ENCODE measurements around the gene TNFAIP8L3. TPM values are rescaled to one million over a fixed set of nuclear protein-coding genes. Genes with fewer than 3 reads are reported as not detected.

The TNFAIP8L3 gene
- total and polyA plus RNA-seq, 2 of the 4 experiments (the other 2 are of a cell fraction) = 0.29 to 0.90 TPM

GRCh38 chr15:51114437-51115119 is 19.9 kb upstream of the TNFAIP8L3 start:
- TF ChIP-seq RAD21 (IDR thresholded peaks at IDR 0.05; ENCODE audit: low read length) = no peak
- TF ChIP-seq SMC3 (IDR thresholded peaks at IDR 0.05; ENCODE audit: low read depth, low read length) = no peak
- no peak for TF ChIP-seq ELK1 (IDR thresholded peaks at IDR 0.05; ENCODE audit: borderline replicate concordance, low read depth, low read length)
- TF ChIP-seq FOS (IDR thresholded peaks at IDR 0.05; ENCODE audit: low read depth, low read length) = no peak
- no peak for TF ChIP-seq CTCF (conservative IDR thresholded peaks at IDR 0.05; ENCODE audit: low read depth, low read length)
- TF ChIP-seq MXI1 (IDR thresholded peaks at IDR 0.05; ENCODE audit: borderline replicate concordance, low read depth, low read length) = no peak
- in situ Hi-C loops (cut with MboI; ENCODE audit: low sequenced_read_pairs) = no loop called here
- H4K20me1 ChIP-seq (ENCODE audit: insufficient read depth, low read length) = no peaks in the 10 kb centered on the region
- no TSS peak for BruUV-seq (replicated peaks)
- ChIA-PET POLR2A (ENCODE audit: unreplicated experiment) (no interaction called here), CTCF (no interaction called here)
- no peak overlapping the region for H2BK5ac ChIP-seq (ENCODE audit: low read depth, low read length, poor library complexity, severe bottlenecking)
- no peak for ATAC-seq (ENCODE audit: low read depth)
- no peak overlapping the region for H3K14ac ChIP-seq (replicated peaks; ENCODE audit: low read depth, low read length)
- no peaks in the 10 kb centered on the region for H3K36me3 ChIP-seq (ENCODE audit: control insufficient read depth, insufficient read depth, low read length)
- no peak overlapping the region for H3K4me3 ChIP-seq (ENCODE audit: insufficient read depth, low read depth, low read length)
- H2BK120ac ChIP-seq (ENCODE audit: low read depth, low read length) = no peak overlapping the region
- H2BK20ac ChIP-seq (ENCODE audit: low read depth, low read length) = no peak overlapping the region
- H3K9me1 ChIP-seq (ENCODE audit: insufficient read depth, low read length) = peaks cover 7% of the 10 kb centered on the region
- H3K4ac ChIP-seq (ENCODE audit: low read depth, low read length) = no peak overlapping the region
- no peak overlapping the region for H3K56ac ChIP-seq (ENCODE audit: extremely low read depth, insufficient read depth, low read length)
- H2BK15ac ChIP-seq (ENCODE audit: low read depth, low read length) = no peak overlapping the region
- intact Hi-C loops (cut with micrococcal nuclease) = no loop called here
- no peak overlapping the region for H3K27ac ChIP-seq (ENCODE audit: insufficient read depth, low read length)
- H3K4me1 ChIP-seq (ENCODE audit: control insufficient read depth, insufficient read depth, low read length) = peaks cover 9% of the 10 kb centered on the region
- no peak overlapping the region for H3K23ac ChIP-seq (ENCODE audit: low read depth, low read length)
- 63% methylated on average over 2 of the region's 5 CpGs; no CpG with 5 or more reads in 1 of the 2 experiments for WGBS, 2 experiments (ENCODE audit: extremely low coverage in 2 of 2, insufficient read length in 1 of 2)
- H3K79me1 ChIP-seq (ENCODE audit: low read depth in 1 of 2, low read length in 2 of 2) = no peaks in the 10 kb centered on the region
- H4K91ac ChIP-seq (ENCODE audit: insufficient read depth, low read depth, low read length) = no peak overlapping the region
- no peak for DNase-seq
- dilution Hi-C loops (cut with HindIII; ENCODE audit: low sequenced_read_pairs, unreplicated experiment) = no loop called here
- no peak overlapping the region for H3K9ac ChIP-seq (ENCODE audit: low read depth, low read length)
- no peak overlapping the region for H3K18ac ChIP-seq (ENCODE audit: low read depth, low read length)
- no peak overlapping the region for H2AK9ac ChIP-seq (replicated peaks; ENCODE audit: low read depth, low read length, poor library complexity)
- no peak overlapping the region for H3K4me2 ChIP-seq (ENCODE audit: low read depth, low read length)
- H4K5ac ChIP-seq (ENCODE audit: low read depth, low read length) = no peak overlapping the region
- H4K8ac ChIP-seq (ENCODE audit: low read depth in 2 of 2, low read length in 2 of 2) = no peak overlapping the region
- H3K9me3 ChIP-seq (ENCODE audit: control insufficient read depth, insufficient read depth, low read length) = no peaks in the 10 kb centered on the region
- H3K27me3 ChIP-seq (ENCODE audit: control insufficient read depth, insufficient read depth, low read length) = no peaks in the 10 kb centered on the region
- no peak overlapping the region for H2AFZ ChIP-seq (replicated peaks; ENCODE audit: low read length, poor library complexity)
- no peak overlapping the region for H2AK5ac ChIP-seq (ENCODE audit: low read depth, low read length)
